ENCODE data around the gene SCGB1D2. TPM values are rescaled to one million over a fixed set of nuclear protein-coding genes. Genes with fewer than 3 reads are reported as not detected.

The SCGB1D2 gene, protein sequence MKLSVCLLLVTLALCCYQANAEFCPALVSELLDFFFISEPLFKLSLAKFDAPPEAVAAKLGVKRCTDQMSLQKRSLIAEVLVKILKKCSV
- not detected in 2 replicates for total RNA-seq

DNA sequence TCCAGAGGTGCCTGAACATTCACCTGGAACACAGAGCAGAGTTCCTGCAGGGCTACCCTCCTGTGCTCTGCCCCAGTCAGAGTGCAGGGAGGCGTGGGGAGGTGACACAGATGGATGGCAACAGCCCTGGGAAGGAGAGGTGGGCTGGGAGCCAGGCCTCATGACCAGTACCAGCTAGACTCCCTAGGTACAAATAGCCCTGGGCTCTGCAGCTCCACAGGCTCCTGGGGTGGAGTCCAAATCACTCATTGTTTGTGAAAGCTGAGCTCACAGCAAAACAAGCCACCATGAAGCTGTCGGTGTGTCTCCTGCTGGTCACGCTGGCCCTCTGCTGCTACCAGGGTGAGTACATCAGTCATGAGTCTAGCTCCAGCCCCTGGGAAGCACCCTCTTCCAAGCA is at the start of gene SCGB1D2:
Gene SCGB1D2 (plus strand): TSS at position 219 of the 400 bp plus-strand sequence. CDS start 69 bp downstream, at position 288.

DNA sequence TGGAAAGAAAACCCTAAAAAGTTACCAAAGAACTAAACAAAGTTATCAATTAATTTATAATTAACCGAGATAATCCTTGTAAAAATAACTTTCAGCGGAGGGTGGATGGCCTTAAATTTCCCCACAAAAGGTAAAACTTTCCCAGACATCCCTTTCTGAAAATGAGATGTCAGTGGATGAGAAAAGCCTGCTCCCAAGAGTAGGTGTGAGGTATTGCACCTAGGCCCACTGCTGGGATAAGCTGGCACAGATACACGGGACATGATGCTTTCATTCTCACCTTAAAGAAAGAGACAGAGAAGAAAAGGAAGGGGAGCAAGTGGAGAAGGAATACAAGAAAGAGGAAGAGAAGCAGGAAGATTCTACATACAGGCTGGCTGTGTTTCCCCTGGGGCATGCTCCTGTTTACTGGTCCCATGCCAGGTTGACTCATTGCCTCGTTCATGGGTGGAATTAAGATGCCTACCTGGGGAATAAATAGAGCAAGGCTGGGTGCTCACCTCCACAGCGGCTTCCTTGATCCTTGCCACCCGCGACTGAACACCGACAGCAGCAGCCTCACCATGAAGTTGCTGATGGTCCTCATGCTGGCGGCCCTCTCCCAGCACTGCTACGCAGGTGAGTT is 27.7 kb downstream of the SCGB1D2 start, which contains the start of gene SCGB2A2:
Gene SCGB2A2 (plus strand): TSS at position 505 of the 625 bp plus-strand sequence. CDS start 59 bp downstream, at position 564.

Other genes starting within 250 kb of the SCGB1D2 start
- gene INCENP, start 118.2 kb upstream of the SCGB1D2 start, total RNA-seq = 7.7 and 21.5 TPM in 2 replicates
- not detected in 2 replicates for gene SCGB1D1, start 52.0 kb upstream of the SCGB1D2 start, total RNA-seq
- gene SCGB2A1, start 33.6 kb upstream of the SCGB1D2 start, total RNA-seq = not detected in 2 replicates
- gene SCGB2A2, start 27.9 kb downstream of the SCGB1D2 start, total RNA-seq = not detected in 2 replicates
- gene SCGB1D4, start 56.8 kb downstream of the SCGB1D2 start, total RNA-seq = not detected in 2 replicates
- 0.30 and 0.78 TPM in 2 replicates for gene ASRGL1, start 95.2 kb downstream of the SCGB1D2 start, total RNA-seq
- gene SCGB1A1, start 176.8 kb downstream of the SCGB1D2 start, total RNA-seq = not detected in 2 replicates